Loucy (cell line): ENCODE data around the gene GNPTG.

Source experiments
- H2AFZ ChIP-seq: fragments of 200-600 bp; sonication (generic); 2 replicates; pipeline ENCODE4 v1.6.0; 2016; ENCODE audit warnings: antibody characterized with exemption, mild to moderate bottlenecking, low read length, moderate library complexity
- H3F3A ChIP-seq: fragments of 200-600 bp; 2 replicates; pipeline ENCODE4 v1.6.0; 2016; ENCODE audit warnings: antibody characterized with exemption, low read depth, mild to moderate bottlenecking
- H3K27me3 ChIP-seq: fragments of 200-600 bp; sonication (generic); 2 replicates; pipeline ENCODE4 v1.6.1; 2014; ENCODE audit warnings: low read length, mild to moderate bottlenecking; ENCODE audit not compliant: insufficient read depth, poor library complexity, severe bottlenecking
- H3K36me3 ChIP-seq: fragments of 200-600 bp; sonication (generic); 2 replicates; pipeline ENCODE4 v1.6.1; 2016; ENCODE audit warnings: low read length; ENCODE audit not compliant: insufficient read depth
- H3K4me1 ChIP-seq: fragments of 200-600 bp; sonication (generic); 2 replicates; pipeline ENCODE4 v1.5.1; 2014; ENCODE audit warnings: low read length, mild to moderate bottlenecking; ENCODE audit not compliant: insufficient read depth, poor library complexity, severe bottlenecking
- H3K4me2 ChIP-seq: fragments of 200-600 bp; sonication (generic); 2 replicates; pipeline ENCODE4 v1.6.0; 2014; ENCODE audit warnings: antibody characterized with exemption, low read length, low read depth, mild to moderate bottlenecking; ENCODE audit not compliant: poor library complexity, severe bottlenecking
- H3K4me3 ChIP-seq: fragments of 200-600 bp; sonication (generic); 2 replicates; pipeline ENCODE4 v1.5.1; 2014; ENCODE audit warnings: low read length, mild to moderate bottlenecking, mixed read lengths; ENCODE audit not compliant: poor library complexity, severe bottlenecking
- H3K79me2 ChIP-seq: fragments of 200-600 bp; sonication (generic); 2 replicates; pipeline ENCODE4 v1.6.1; 2014; ENCODE audit warnings: low read length; ENCODE audit not compliant: insufficient read depth
- H3K9ac ChIP-seq: fragments of 200-600 bp; sonication (generic); 2 replicates; pipeline ENCODE4 v1.6.0; 2014; ENCODE audit warnings: mild to moderate bottlenecking, low read depth, low read length, moderate library complexity; ENCODE audit not compliant: poor library complexity, severe bottlenecking
- H3K9me2 ChIP-seq: fragments of 200-600 bp; sonication (generic); replicated peaks from 2 replicates; pipeline ENCODE4 v1.6.1; 2016; ENCODE audit warnings: low read depth, low read length, mixed read lengths
- H3K9me3 ChIP-seq: fragments of 200-600 bp; sonication (generic); 2 replicates; pipeline ENCODE4 v1.6.1; 2014; ENCODE audit warnings: mild to moderate bottlenecking, antibody characterized with exemption, low read length, low read depth; ENCODE audit not compliant: insufficient read depth
- H4K20me1 ChIP-seq: fragments of 200-600 bp; sonication (generic); 2 replicates; pipeline ENCODE4 v1.6.0; 2014; ENCODE audit warnings: antibody characterized with exemption, low read length, mild to moderate bottlenecking; ENCODE audit not compliant: insufficient read depth, poor library complexity, severe bottlenecking
- CTCF ChIP-seq: fragments of 200-600 bp; sonication (generic); conservative IDR thresholded peaks from 2 replicates; pipeline ENCODE4 v1.5.1; 2014; ENCODE audit warnings: mild to moderate bottlenecking, antibody characterized with exemption, low read length
- EZH2phosphoT487 ChIP-seq: fragments of 200-600 bp; IDR thresholded peaks from 2 replicates; pipeline ENCODE4 v1.6.1; 2018; ENCODE audit warnings: antibody characterized with exemption, mild to moderate bottlenecking, moderate library complexity, borderline replicate concordance

The GNPTG gene

GRCh38 chr16:1314399-1315068, 37.2 kb upstream of the GNPTG start:
- Histone ChIP-seq H3K36me3 (peaks cover 35% of the 10 kb centered on the region; the same call in 1 of the 2 replicates), H3K9me2 (no peaks in the 10 kb centered on the region), H3K79me2 (peaks cover 55% of the 10 kb centered on the region), H3K4me3 (no peak overlapping the region), H3K27me3 (no peaks in the 10 kb centered on the region), H2AFZ (no peak overlapping the region), H4K20me1 (peaks cover 52% of the 10 kb centered on the region), H3K9me3 (no peaks in the 10 kb centered on the region), H3F3A (no peaks in the 10 kb centered on the region), H3K4me1 (no peaks in the 10 kb centered on the region), H3K9ac (no peak overlapping the region), H3K4me2 (no peak overlapping the region)
- no peak for TF ChIP-seq CTCF
- TF ChIP-seq EZH2phosphoT487, result no peak

- Histone ChIP-seq H3K36me3 (peaks cover 43% of the 10 kb centered on the region; the same call in 1 of the 2 replicates), H3K9ac (no peak overlapping the region), H3F3A (no peaks in the 10 kb centered on the region), H3K4me3 (no peak overlapping the region), H3K27me3 (no peaks in the 10 kb centered on the region), H2AFZ (no peak overlapping the region), H3K4me2 (no peak overlapping the region), H4K20me1 (peaks cover 48% of the 10 kb centered on the region), H3K9me3 (no peaks in the 10 kb centered on the region), H3K9me2 (no peaks in the 10 kb centered on the region), H3K4me1 (no peaks in the 10 kb centered on the region), H3K79me2 (peaks cover 49% of the 10 kb centered on the region)
- TF ChIP-seq EZH2phosphoT487 (no peak), CTCF (no peak)
These were observed 36.4 kb upstream of the GNPTG start for GRCh38 chr16:1315081-1316032.

- Histone ChIP-seq H2AFZ (no peak overlapping the region), H3K79me2 (peaks cover 43% of the 10 kb centered on the region), H3F3A (no peaks in the 10 kb centered on the region), H3K4me3 (no peak overlapping the region), H3K27me3 (no peaks in the 10 kb centered on the region), H3K36me3 (peaks cover 45% of the 10 kb centered on the region; the same call in 1 of the 2 replicates), H3K4me1 (no peaks in the 10 kb centered on the region), H3K9me3 (no peaks in the 10 kb centered on the region), H3K9me2 (no peaks in the 10 kb centered on the region), H3K4me2 (no peak overlapping the region), H3K9ac (no peak overlapping the region), H4K20me1 (peaks cover 42% of the 10 kb centered on the region)
- no peak for TF ChIP-seq CTCF
- no peak for TF ChIP-seq EZH2phosphoT487
These were observed 35.7 kb upstream of the GNPTG start for GRCh38 chr16:1316033-1316405.
